ENCODE data around the gene GP1BB.

GP1BB gene

DNA sequence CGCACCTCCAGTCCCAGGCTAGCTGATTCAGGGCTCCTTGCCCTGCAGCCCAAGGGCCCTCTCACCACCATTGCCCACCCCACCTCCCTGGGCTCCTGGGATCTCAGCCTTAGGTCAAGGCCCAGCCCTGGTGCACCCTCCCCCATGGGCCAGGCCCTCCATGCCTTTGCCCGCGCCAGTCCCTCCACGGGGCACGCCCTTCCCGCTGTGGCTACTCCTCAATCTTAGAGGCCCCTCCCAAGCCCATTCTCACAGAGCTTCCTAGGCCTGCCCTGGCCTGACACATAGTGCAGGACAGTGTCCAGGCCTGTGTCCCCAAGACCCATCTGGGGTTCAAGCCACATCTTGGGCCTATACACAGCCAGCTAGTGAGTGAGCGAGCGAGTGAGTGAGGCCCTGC is 6.9 kb downstream of the GP1BB start:
- peak overlapping the region; percentile 1 for H2AFZ ChIP-seq (ENCODE audit: low read depth, low read length)

DNA sequence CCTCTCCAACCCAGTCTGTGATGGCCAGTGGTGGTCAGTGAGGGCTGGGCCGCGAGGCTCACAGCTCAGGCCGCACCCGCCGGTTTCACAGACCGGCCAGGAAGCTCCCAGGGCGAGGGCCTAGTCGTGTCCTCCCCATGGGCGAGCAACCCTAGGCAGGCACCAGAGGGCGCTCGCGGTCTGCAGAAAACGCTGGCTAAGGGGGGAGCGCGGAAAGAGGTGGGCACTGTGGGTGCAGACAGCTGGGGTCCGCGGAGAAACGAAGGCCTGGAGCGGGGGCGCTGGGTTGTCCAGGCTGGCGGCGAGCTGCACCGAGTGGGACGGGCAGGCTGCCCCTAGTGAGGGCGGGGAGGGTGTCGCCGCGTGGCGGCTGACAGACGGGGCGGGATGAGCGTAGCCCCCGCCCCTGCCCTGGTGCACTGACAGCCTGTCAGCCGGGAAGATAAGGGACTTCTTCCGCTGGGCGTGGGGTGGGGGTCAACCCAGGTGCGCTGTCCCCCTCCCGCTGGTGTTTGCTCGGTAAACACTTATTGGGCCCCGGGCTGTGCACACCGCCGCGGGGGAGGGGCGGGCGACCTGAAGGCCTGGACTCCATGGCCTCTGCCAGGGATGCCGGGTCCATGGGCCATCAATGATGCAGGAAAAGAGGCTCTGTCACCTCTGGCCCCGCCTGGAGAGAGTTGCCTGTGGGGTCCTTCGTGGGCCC is 7.5 kb downstream of the GP1BB start:
- Histone ChIP-seq H3K4me3 (ENCODE audit: low read length) (no peak overlapping the region), H3K27me3 (ENCODE audit: insufficient read depth, low read length) (peaks cover 66% of the 10 kb centered on the region)

More for the DNA sequence above, 6.9 kb downstream of the GP1BB start:
- Histone ChIP-seq H3K9me3 (ENCODE audit: low read length) (peaks cover 4% of the 10 kb centered on the region), H3K4me1 (ENCODE audit: insufficient read depth, low read length) (peaks cover 7% of the 10 kb centered on the region), H3K4me3 (ENCODE audit: low read length) (no peak overlapping the region), H3K27me3 (ENCODE audit: insufficient read depth, low read length) (peaks cover 65% of the 10 kb centered on the region), H3K36me3 (ENCODE audit: insufficient read depth, low read length) (no peaks in the 10 kb centered on the region)

DNA sequence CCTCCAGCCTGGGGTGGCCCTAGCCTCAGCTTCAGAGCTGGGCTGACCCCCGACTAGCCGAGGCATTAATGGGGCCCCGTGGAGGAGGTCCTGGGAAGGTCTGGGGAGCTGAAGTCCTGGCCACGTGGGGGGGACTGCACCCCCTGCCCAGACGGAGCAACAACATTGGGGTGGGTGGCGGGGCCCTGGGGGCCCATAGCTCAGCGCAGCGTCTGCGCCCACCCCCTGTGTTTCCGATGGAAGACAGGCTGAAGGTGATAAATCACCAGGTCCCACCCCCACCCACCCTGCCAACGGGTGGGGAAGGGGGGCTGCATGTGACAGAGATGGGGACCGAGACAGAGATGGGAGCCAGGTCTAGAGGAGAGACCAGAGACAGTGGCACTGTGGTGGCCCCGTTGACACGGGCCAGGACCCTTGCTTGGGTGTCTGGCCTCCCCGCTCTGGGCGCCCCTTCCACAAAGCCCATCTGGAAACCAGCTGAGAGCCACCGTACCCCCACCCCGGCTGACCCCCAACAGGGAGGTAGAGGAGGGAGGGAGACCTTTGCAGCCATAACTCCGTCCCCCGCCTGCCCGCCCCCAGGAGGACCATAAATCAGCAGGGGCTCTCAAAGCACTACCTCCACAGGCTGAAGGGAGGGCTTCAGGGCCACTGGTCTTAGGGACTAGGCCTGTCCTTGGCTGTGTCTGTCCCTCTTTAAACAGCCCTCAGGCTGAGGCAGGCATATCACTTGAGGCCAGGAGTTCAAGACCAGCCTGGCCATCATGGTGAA is 8.2 kb downstream of the GP1BB start:
- Histone ChIP-seq H3K27me3 (ENCODE audit: insufficient read depth, low read length) (peaks cover 66% of the 10 kb centered on the region), H3K4me3 (ENCODE audit: low read length) (no peak overlapping the region), H3K36me3 (ENCODE audit: insufficient read depth, low read length) (no peaks in the 10 kb centered on the region), H2AFZ (ENCODE audit: low read depth, low read length) (no peak overlapping the region), H3K9me3 (ENCODE audit: low read length) (peaks cover 4% of the 10 kb centered on the region), H3K4me1 (ENCODE audit: insufficient read depth, low read length) (peaks cover 7% of the 10 kb centered on the region)

More for the DNA sequence above, 7.5 kb downstream of the GP1BB start:
- Histone ChIP-seq H3K9me3 (ENCODE audit: low read length) (peaks cover 4% of the 10 kb centered on the region), H2AFZ (ENCODE audit: low read depth, low read length) (peak overlapping the region; percentile 1), H3K36me3 (ENCODE audit: insufficient read depth, low read length) (no peaks in the 10 kb centered on the region), H3K4me1 (ENCODE audit: insufficient read depth, low read length) (peaks cover 7% of the 10 kb centered on the region)

DNA sequence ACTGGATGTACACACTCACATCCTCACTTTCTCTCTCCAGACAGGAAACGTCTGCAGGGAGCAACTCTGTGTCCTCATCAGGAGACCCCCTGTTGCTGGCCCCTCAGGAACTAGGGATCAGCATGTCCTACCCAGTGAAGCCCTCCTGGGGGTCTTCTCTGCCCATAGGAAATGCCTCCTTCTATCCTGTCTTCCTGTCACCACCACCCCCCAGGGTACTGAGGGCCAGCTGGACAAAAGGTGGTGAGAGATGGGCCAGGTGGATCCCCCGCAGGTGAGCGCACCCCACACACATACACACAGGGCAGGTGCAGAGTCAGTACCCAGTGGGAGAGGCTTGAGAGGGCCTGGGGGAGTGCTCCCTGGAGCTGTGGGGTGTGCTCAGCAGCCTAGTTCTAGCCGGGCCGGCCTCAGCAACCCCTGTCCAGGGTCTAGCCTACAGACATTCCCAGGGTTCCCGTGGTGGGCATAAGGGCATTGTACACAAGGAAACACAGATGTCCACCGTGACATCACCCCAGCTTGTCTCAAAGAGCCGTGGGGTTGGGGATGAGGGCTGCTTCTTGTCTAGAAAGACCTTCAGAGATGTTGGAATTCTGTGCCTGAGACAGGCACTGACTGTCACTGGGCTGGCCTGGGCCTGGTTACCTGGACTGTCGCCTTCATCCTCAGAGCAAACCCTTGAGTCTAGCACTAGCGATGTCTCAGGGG is 9.2 kb downstream of the GP1BB start:
- H3K36me3 ChIP-seq (ENCODE audit: insufficient read depth, low read length), result no peaks in the 10 kb centered on the region
- H2AFZ ChIP-seq (ENCODE audit: low read depth, low read length), result no peak overlapping the region
- H3K9me3 ChIP-seq (ENCODE audit: low read length), result no peaks in the 10 kb centered on the region
- H3K4me3 ChIP-seq (ENCODE audit: low read length), result no peak overlapping the region
- H3K4me1 ChIP-seq (ENCODE audit: insufficient read depth, low read length), result peaks cover 7% of the 10 kb centered on the region
- H3K27me3 ChIP-seq (ENCODE audit: insufficient read depth, low read length), result peaks cover 66% of the 10 kb centered on the region

DNA sequence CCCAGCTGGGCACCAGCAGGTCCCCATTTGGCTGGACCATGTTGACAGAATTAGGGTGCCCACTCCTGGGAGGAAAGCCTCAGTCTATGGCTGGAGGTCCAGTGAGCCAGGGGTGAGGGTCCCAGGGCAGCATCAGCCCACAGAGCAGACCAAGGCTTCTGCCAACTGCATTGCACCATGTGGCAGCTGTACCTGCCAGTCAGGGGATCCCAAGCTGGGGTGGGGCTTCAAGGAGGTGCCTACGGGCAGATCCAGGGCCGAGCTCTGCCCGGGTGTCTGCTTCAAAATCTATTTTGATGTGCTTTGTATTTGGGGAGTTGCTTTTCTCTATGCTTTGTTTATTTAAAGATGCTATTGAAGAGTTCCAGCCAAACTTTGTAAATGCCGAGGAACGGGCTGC is 10.4 kb downstream of the GP1BB start:
- no peak overlapping the region for H2AFZ ChIP-seq (ENCODE audit: low read depth, low read length)
- H3K36me3 ChIP-seq (ENCODE audit: insufficient read depth, low read length), result no peaks in the 10 kb centered on the region
- H3K27me3 ChIP-seq (ENCODE audit: insufficient read depth, low read length), result peaks cover 56% of the 10 kb centered on the region
- peaks cover 9% of the 10 kb centered on the region for H3K4me1 ChIP-seq (ENCODE audit: insufficient read depth, low read length)
- no peak overlapping the region for H3K4me3 ChIP-seq (ENCODE audit: low read length)
- H3K9me3 ChIP-seq (ENCODE audit: low read length), result no peaks in the 10 kb centered on the region

DNA sequence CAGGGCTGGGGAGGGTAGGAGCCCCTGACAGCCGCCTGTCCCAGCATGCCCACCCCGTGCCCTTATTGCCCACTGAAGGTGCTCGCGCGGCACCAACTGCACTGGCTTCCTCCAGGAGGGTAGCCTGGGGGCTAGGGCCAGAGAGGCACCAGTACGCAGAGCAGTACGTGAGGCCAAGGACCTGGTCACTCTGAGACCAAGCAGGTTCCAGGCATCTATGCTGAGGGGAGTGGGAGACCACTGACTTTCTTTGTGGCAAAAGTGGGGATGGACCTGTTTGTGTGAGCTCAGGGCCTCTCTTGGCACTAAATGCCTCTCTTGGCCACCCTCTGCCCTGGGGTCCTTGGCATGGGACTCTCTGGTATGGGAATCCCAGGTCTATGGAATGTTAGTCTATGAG is 10.8 kb downstream of the GP1BB start:
- no peak overlapping the region for H3K4me3 ChIP-seq (ENCODE audit: low read length)
- H3K36me3 ChIP-seq (ENCODE audit: insufficient read depth, low read length), result no peaks in the 10 kb centered on the region
- H3K4me1 ChIP-seq (ENCODE audit: insufficient read depth, low read length), result peaks cover 9% of the 10 kb centered on the region
- H2AFZ ChIP-seq (ENCODE audit: low read depth, low read length), result no peak overlapping the region
- no peaks in the 10 kb centered on the region for H3K9me3 ChIP-seq (ENCODE audit: low read length)
- peaks cover 52% of the 10 kb centered on the region for H3K27me3 ChIP-seq (ENCODE audit: insufficient read depth, low read length)

DNA sequence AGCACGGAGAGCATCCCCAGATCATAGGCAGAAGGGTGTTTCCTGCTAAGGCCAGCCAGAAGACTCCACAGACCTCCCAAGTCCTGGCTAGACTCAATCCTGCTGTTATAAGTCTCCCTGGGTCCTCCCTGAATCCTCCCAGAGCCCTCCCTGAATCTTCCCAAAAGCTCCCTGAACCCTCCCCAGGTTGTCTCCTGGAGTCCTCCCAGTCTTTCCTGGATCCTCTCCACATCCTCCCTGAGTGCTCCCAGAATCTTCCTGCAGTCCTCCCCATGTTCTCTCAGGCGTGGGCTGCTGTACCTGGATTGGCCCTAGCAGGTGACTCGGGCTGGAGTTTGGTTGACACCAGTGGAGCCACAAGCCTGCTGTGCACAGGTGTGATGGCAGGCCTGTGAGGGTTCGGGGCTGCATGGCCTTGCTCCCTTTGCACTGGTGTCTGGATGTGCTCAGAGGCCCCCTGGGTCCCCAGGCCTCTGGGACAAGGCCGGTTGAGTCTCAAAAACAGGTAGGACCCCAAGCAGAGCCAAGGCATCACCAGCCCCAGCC is 11.6 kb downstream of the GP1BB start:
- Histone ChIP-seq H3K36me3 (ENCODE audit: insufficient read depth, low read length) (no peaks in the 10 kb centered on the region), H2AFZ (ENCODE audit: low read depth, low read length) (no peak overlapping the region), H3K27me3 (ENCODE audit: insufficient read depth, low read length) (peaks cover 51% of the 10 kb centered on the region), H3K4me3 (ENCODE audit: low read length) (no peak overlapping the region), H3K9me3 (ENCODE audit: low read length) (no peaks in the 10 kb centered on the region), H3K4me1 (ENCODE audit: insufficient read depth, low read length) (peaks cover 9% of the 10 kb centered on the region)

DNA sequence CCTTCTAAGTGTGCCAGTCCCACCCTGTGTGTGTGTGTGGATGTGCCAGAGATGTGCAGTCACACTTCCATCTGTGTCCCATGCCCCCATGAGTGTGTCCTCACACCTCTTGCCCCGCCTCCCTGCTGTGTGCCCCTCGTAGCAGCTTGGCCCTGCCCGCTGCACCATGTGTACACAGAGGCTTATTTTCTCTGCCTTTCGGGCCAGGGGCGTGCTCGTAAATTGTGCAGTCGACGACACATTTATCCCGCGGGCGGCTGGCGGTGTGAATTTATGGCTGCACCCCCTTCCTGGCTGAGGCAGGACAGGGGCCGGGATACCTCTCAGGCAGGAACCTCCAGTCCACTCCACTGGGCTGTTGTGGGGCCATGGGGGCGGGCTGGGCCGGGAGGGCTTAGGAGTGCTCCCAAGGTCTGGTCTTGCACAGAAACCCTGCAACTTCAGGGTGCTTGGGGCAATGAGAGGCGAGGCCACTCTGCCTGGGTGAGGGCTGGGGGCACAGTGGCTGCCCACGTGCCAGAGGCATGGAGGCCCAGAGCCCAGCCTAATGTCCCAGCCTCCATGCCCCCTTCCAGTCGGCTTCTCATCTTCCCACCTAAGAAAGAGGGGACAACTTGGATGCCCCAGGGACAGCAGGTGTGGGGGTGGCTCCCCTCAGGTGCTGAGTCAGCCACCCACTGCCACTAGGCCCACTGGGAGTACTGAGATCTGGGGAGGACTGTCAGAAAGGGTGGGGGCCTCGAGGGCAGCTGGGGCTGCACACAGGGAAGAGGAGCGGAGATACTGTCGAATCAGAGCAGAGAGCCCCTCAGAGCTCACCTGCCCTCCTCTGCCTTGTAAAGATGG is 12.5 kb downstream of the GP1BB start:
- peaks cover 49% of the 10 kb centered on the region for H3K27me3 ChIP-seq (ENCODE audit: insufficient read depth, low read length)
- H3K9me3 ChIP-seq (ENCODE audit: low read length), result no peaks in the 10 kb centered on the region
- H3K4me1 ChIP-seq (ENCODE audit: insufficient read depth, low read length), result peaks cover 3% of the 10 kb centered on the region
- no peaks in the 10 kb centered on the region for H3K36me3 ChIP-seq (ENCODE audit: insufficient read depth, low read length)
- H3K4me3 ChIP-seq (ENCODE audit: low read length), result no peak overlapping the region
- H2AFZ ChIP-seq (ENCODE audit: low read depth, low read length), result no peak overlapping the region

DNA sequence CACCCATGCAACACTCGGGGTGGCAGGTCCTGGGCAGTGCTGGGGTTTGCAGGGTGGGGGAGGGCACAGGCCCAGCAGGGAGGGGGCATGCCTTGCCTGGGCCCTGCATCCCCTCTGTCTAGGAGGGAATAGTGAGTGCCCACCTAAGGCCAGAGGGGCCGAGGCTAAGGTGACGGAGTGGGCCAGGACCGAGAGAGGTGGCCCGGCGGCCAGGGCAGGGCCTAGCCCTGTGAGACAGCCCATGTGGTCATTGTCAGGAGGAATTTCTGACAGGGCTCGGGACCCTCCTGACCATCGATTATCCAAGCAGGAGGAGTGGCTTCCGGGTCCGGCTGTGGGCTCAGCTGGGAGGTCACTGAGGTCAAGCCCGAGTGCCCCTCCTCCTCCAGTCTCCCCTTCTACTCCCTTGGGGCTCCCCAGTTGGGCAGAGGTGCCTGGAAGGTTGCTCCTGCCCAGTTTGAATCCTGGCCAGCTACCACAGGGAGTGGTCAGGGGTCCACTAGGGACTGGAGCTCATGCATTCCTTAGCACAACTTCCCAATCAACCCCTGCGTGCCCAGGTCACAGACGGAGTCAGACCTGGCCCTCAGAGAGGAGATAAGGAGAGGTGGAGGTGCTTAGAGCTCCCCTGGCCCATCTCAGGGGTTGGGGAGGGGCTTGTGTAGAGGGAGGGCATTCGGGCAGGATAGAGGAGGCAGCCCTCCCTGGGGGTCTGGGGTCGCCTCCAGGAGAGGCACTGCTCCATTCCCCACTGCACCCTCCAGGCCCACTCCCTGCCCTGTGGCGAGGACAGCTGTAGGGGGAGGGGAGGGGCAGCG is 14.7 kb downstream of the GP1BB start:
- H3K4me3 ChIP-seq (ENCODE audit: low read length), result no peak overlapping the region
- peaks cover 61% of the 10 kb centered on the region for H3K27me3 ChIP-seq (ENCODE audit: insufficient read depth, low read length)
- no peaks in the 10 kb centered on the region for H3K9me3 ChIP-seq (ENCODE audit: low read length)
- H3K4me1 ChIP-seq (ENCODE audit: insufficient read depth, low read length), result peaks cover 2% of the 10 kb centered on the region
- no peak overlapping the region for H2AFZ ChIP-seq (ENCODE audit: low read depth, low read length)
- H3K36me3 ChIP-seq (ENCODE audit: insufficient read depth, low read length), result no peaks in the 10 kb centered on the region

DNA sequence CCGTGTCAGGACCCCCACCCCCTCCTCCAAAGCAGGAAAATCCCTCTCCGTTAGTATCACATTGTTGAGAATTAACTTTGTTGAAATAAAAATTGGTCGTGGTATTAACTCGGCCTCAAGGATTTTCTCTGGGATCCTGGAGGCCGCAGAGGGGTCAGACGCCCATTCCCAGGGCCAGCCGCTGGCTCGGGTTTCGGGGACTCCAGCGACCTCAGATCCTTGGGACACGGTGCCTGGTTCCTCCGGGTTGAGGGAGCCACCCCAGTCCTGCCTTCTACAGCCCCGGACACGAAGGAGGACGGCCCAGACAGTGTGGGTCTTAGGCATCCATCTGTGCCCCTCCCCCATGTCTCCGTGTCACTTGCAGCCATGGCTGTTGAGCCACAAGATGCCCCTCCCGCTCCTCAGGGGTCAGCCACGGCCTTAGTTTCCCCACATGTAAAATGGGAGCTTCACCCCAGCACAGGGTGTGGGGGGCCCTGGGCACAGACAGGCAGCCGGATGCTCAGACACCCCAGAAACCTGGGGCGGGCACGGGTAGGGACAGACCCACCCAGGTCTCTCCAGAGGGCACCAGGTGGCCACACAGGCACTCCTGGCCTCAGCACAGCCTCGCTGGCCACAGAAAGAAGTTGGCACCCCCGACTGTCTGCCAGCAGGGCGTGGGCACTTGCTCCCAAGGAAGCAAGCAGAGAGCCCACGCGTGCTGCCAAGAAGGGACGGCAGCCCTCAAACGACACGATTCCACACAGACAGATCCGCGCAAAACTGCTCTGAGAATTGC is 15.5 kb downstream of the GP1BB start:
- H3K4me3 ChIP-seq (ENCODE audit: low read length), result no peak overlapping the region
- no peaks in the 10 kb centered on the region for H3K36me3 ChIP-seq (ENCODE audit: insufficient read depth, low read length)
- H3K9me3 ChIP-seq (ENCODE audit: low read length), result no peaks in the 10 kb centered on the region
- peaks cover 2% of the 10 kb centered on the region for H3K4me1 ChIP-seq (ENCODE audit: insufficient read depth, low read length)
- no peak overlapping the region for H2AFZ ChIP-seq (ENCODE audit: low read depth, low read length)
- peaks cover 61% of the 10 kb centered on the region for H3K27me3 ChIP-seq (ENCODE audit: insufficient read depth, low read length)

DNA sequence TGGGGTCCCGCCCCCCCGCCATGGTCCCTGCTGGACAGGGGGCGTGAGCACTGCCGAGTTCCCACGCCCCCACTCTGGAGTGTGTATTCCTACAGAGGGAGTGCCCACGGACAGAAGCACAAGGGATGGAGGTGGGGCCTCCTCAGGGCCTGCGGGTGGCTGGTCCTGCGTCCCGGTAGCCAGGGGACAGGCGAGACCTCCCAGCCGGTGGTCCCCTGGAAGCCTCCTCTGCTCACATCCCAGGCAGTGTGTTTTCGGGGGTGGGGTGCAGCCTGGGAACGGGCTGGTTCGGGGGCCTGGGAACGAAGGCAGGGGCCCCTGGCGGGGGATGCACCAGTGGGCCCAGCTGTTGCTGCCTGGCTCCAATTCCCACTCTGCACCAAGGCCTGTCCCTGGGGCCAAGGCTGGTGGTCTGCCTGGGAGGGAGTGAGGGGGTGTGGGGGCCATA is 16.1 kb downstream of the GP1BB start:
- Histone ChIP-seq H3K36me3 (ENCODE audit: insufficient read depth, low read length) (no peaks in the 10 kb centered on the region), H3K4me3 (ENCODE audit: low read length) (no peak overlapping the region), H2AFZ (ENCODE audit: low read depth, low read length) (no peak overlapping the region), H3K9me3 (ENCODE audit: low read length) (no peaks in the 10 kb centered on the region), H3K4me1 (ENCODE audit: insufficient read depth, low read length) (peaks cover 2% of the 10 kb centered on the region), H3K27me3 (ENCODE audit: insufficient read depth, low read length) (peaks cover 62% of the 10 kb centered on the region)
